GM19397 (cell line): ENCODE measurements around the gene SLC36A2.
"Not testable (repeated sequence)": the region's sequence is repeated elsewhere in the genome, so short reads cannot be mapped to it uniquely, and the experiment has no call there.

Source experiments
- ATAC-seq: cut with Tn5 transposase; IDR thresholded peaks from one replicate; pipeline ENCODE4 v1.9.1; 2021; ENCODE audit warnings: mild to moderate bottlenecking, moderate library complexity; ENCODE audit not compliant: unreplicated experiment

The SLC36A2 gene

GRCh38 chr5:151347369-151347768 is at the start of gene SLC36A2:
Gene SLC36A2, minus strand, starts transcription at chr5:151347559. Its CDS starts 99 bp downstream, at chr5:151347460.
- ATAC-seq: no peak

- no peak for ATAC-seq
These were observed 41.6 kb upstream of the SLC36A2 start for GRCh38 chr5:151388960-151389359.

GRCh38 chr5:151384106-151384505 is 36.7 kb upstream of the SLC36A2 start:
- ATAC-seq: no peak

DNA sequence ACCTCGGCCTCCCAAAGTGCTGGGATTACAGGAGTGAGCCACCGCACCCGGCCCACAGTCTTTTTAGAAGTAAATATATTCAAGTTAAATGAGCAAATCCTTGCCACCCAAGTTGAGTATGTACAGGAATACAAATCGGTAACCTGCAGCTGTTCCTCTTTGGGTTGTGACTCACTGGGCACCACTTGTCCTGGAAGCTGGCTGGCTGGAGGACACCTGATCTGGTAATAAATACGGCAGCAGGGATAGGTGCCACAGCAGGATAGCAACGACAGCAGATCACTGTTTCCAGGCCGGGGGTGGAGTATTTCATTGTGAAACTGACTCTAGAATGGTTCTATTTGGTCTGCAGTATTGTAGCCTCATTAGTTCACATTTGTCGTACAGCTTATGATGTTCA is 35.7 kb upstream of the SLC36A2 start:
- ATAC-seq: no peak

DNA sequence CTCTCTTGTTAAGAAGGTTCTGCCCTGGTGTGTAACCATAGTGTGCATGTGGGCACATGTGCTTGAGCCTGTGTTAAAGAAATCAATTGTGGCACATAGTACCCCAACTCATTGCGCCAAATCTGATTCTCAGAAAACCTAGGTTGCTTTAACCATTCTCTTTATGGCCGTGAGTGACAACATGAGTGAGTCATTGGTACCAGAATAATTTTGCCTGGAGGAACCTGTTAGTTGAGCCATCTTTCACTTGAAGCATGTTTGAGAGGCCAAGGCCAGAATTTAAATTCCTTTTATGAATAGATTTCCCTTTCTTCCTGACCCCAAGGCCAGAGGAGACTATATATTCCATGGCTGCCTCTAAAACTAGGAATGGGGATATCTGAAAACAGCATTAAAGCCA is 35.2 kb upstream of the SLC36A2 start:
- ATAC-seq: no peak

- no peak for ATAC-seq
These were observed 34.5 kb upstream of the SLC36A2 start for GRCh38 chr5:151381899-151382298.

DNA sequence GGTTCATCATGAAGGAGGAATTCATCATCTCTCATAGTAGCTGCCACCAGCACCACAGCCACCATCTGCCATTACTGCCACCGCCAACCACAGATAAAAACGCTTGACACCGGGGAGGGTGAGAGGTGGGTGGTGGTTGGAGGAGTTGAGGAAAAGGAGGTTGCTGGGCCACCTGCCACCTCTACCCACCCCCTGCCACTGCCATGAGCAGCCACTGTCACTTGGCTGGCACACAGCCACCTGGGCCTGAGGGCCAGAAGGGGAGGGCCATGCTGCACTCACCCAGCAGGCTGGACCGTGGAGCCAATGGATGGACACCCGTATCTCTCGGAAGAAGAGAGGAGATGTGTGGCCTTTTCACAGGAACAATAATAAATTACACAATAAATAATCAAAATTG is 31.3 kb upstream of the SLC36A2 start:
- ATAC-seq: no peak

GRCh38 chr5:151374539-151374938 is 27.2 kb upstream of the SLC36A2 start:
- ATAC-seq: no peak

- not testable (repeated sequence) for ATAC-seq
These were observed 19.7 kb upstream of the SLC36A2 start for GRCh38 chr5:151367038-151367437.

DNA sequence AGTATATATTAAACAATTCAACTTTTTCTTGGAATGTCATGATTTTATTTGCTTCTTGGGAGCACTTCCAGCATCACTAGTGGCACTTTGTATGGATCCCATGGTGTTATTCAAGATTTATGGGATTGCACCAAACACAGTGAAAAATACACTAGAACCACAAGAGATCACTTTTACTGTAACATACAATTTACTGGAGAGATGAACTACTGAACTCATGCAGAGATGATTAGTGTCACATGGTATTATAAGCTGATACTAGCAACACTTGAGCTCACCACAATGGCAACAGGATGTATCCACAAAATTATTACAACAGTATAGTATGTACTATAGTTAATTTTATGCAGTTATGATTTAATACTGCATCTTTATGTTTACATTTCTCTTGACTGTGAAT is 16.3 kb upstream of the SLC36A2 start:
- ATAC-seq: no peak

- ATAC-seq: no peak
These were observed 15.6 kb upstream of the SLC36A2 start for GRCh38 chr5:151362970-151363369.

DNA sequence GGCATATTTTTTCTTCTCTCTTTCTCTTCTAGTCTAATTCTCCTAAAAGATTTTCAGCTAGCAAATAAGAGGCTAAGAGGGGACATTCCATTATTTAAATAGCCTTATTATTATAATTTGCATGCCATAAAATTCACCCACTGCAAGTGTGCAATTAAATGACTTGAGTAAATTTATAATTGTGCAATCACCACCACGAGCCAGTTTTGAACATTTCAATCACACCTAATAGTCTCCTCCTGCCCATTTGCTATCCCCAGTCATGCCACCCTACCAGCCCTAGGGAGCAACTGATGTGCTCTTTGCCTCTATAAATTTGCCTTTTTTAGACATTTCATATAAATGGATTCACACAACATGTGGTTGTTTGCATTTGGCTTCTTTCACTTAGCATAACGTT is 12.0 kb upstream of the SLC36A2 start:
- ATAC-seq: no peak

DNA sequence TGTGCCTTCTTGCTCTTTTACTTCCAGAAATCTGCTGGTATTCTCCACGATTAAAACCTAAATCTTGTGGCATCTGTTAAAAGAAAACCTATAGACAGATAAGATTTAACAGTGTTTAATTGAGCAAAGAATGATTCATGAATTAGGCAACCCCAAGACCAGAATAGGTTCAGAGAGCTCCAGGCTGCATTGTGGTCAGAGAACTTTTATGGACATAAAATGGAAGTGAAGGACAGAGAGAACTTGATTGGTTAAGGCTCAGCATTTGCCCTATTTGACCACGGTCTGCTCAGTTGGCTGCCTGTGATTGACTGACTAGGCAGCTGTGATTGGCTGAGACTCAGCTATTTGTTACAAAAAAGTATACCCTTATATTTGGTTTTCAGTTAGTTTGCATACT is 10.4 kb upstream of the SLC36A2 start:
- ATAC-seq: no peak

DNA sequence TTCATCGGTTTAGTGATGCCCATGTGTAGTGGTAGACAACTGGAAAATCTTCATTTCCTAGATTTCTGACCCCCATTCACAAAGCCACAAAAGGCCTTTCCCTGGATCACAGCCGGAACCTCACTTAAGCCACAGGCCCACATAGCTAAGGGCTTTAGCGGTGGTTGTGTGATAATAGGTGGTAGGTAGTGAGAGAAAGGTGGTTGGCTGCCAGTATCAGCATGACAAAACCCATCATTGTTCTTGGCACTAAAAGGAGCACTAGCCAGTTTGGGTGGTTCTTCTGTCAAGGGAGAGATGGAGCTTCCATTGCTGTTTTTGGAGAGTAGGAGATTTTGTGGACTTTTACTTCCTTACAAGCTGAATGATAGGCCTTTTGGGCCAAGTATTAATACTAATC is 9.7 kb upstream of the SLC36A2 start:
- ATAC-seq: no peak

DNA sequence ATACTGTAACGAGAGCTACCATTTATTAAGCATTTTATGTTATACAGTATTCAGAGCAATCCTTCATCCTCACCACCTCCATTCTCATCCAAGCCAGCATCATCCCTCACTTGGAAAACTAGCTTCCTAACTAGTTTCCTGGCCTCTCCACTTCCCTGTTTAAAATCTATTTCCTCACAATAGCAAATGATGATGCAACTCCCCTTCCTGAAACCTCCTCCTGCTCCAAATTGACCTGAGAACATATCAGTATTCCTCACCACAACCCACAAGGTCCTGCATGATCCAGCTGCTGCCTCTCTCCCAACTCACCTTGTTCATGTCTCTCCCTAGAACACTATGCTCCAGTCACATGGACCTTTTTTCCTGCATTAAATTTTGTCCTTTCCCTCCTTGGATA is 4.3 kb upstream of the SLC36A2 start:
- no peak for ATAC-seq

GRCh38 chr5:151348789-151349188 is 1.4 kb upstream of the SLC36A2 start:
- no peak for ATAC-seq

- ATAC-seq: no peak
These were observed 1.4 kb downstream of the SLC36A2 start for GRCh38 chr5:151345808-151346478.

DNA sequence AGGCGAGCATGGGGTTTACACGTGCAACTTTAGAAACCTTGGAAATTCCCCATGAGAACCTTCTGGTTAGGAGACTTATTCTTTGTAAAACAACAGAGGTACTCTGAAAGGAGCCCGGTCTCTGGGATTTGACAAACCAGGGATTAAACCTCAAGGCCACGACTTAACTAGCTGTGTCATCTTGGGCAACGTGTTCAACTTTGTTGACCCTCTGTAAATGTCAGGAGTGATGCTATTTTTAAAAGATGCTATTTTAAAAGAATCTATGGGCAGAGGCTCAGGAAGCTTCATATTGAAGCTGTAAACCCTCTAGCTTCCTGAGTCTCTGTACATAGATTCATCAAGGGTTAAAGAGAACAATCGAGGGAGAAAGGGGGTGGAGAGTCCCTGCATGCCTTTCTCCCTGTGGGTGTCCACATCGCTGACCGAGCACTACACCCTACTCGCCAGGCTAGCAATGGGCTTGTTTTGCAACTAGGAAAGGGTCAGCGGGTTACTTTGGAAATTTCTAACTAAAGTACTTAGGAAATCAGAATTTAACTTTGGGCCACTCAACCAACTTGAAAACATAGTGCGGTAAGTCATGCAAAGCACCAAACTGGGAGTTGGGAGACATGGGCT is 2.1 kb downstream of the SLC36A2 start:
- no peak for ATAC-seq

DNA sequence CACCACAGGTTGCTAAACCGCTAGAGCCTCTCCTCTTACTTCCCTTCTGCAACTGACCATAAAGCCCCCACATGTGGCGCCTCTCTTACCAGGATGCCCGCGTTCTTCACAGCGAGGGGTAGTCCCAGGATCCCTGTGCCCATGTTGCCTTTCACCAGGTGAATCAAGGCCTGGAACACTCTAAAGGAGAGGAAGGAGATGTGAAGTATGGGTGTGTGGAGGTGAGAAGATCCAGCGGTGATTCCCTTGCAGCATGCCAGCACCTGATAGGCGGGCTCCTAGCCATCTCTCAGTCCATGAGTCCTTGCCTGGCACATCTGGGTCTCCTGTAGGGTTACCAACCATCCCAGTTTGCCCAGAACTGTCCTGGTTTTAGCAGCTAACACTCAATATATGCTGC is 3.3 kb downstream of the SLC36A2 start:
- no peak for ATAC-seq

GRCh38 chr5:151340004-151340403 is 7.4 kb downstream of the SLC36A2 start:
- no peak for ATAC-seq

DNA sequence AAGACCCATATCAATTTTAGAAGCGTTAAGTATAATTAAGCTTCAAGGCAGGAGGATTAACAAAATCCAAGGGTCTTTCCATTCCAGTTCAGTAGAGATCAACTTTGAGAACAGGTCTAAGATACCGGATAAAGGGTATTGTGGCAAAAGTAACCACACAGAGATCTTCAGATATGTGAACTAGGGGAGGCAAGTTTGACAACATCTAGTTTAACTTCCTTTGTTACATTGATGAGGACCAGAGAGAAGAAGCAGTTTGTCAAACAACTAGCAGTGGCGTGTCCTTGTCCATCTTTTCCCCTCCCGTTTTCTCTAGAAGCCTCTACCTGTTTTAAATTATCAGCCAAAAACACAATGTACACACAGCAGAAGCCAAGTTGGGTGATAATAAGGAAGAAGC is 8.6 kb downstream of the SLC36A2 start:
- ATAC-seq: no peak

DNA sequence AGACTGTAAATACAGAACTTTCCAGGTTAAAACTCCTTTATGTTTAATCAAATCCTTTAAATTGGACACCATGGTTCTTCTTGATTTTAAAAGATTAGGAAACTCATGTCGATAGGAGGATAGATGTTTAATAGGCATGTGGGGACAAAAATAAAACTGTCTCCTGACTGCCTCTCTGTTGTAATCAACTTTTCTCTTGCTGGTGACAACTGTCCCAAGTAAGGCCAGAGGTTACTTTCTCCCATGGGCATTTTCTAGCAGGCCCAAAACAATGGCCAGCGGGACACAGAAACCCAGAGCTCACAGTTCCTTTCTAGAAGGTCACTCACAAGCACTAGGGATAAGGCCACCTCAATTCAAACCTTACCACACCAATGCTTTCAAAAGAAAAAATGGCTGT is 14.5 kb downstream of the SLC36A2 start:
- no peak for ATAC-seq

DNA sequence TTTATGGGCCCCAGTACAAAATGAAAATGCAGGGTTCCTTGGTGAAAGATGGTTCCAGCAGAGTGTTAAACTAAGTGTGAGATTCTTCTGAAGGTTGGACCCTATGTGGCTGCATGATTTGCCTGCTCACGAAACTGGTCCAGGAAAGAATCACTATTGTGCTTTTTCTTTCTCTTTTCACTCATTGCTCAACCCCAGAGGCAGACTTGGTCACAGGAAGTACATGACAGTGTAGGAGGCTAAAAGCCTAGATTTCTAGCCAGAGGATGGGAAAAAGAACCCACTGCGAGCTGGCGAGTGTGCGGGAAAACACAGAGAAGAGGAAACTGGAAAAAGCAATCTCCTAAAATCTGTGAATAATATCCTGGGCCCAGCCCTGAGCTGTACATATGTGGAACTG is 18.6 kb downstream of the SLC36A2 start:
- no peak for ATAC-seq
